ENCODE results near the gene DAPK3. TPM values are rescaled to one million over a fixed set of nuclear protein-coding genes. Genes with fewer than 3 reads are reported as not detected.
"Not testable (repeated sequence)": the region's sequence is repeated elsewhere in the genome, so short reads cannot be mapped to it uniquely, and the experiment has no call there.

DAPK3 gene
- total and polyA plus RNA-seq, 5 donors from 2014 or later = 20.7 to 42.3 (median 27.0) TPM

- H3K9me3 ChIP-seq (ENCODE audit: control insufficient read depth in 2 of 2, low read length in 2 of 2) = no peaks in the 10 kb centered on the region
- peaks cover 0 to 49% (median 8%) of the 10 kb centered on the region in 4 donors for H3K4me1 Mint-ChIP-seq
- peak overlapping the region; percentile 44 to 89 (median 72) for H3K4me3 Mint-ChIP-seq
- DNase-seq (no peak), ATAC-seq (ENCODE audit: low read depth in 2 of 2) (no peak)
- H3K36me3 ChIP-seq (ENCODE audit: control insufficient read depth, insufficient read depth, low read length) = peaks cover 28% of the 10 kb centered on the region
- H3K27ac Mint-ChIP-seq = peak overlapping the region in 1 of 3 donors; percentile 43
- H3K9me3 Mint-ChIP-seq = no peaks in the 10 kb centered on the region
- peaks cover 6% of the 10 kb centered on the region for H3K36me3 Mint-ChIP-seq
- H3K4me1 ChIP-seq (ENCODE audit: control insufficient read depth, insufficient read depth, low read length, poor library complexity, severe bottlenecking) = peaks cover 48% of the 10 kb centered on the region
- H3K4me3 ChIP-seq (ENCODE audit: low read depth, low read length) = no peak overlapping the region
- H3K27me3 ChIP-seq (ENCODE audit: control insufficient read depth, insufficient read depth, low read length) = no peaks in the 10 kb centered on the region
- no peaks in the 10 kb centered on the region for H3K27me3 Mint-ChIP-seq
- no peak overlapping the region for H3K27ac ChIP-seq (ENCODE audit: insufficient read depth, low read length, poor library complexity, severe bottlenecking)
Observed at GRCh38 chr19:4009990-4010807, 39.3 kb upstream of the DAPK3 start.

GRCh38 chr19:4007836-4008539, 37.1 kb upstream of the DAPK3 start:
- DNase-seq (peak in 2 of 3 donors; percentile 15 to 26), ATAC-seq (ENCODE audit: low read depth in 2 of 2) (peak in 1 of 2 donors; percentile 0)
- Histone ChIP-seq H3K4me1 (ENCODE audit: control insufficient read depth, insufficient read depth, low read length, poor library complexity, severe bottlenecking) (peaks cover 40% of the 10 kb centered on the region), H3K4me3 (ENCODE audit: low read depth, low read length) (peak overlapping the region; percentile 64), H3K27me3 (ENCODE audit: control insufficient read depth, insufficient read depth, low read length) (no peaks in the 10 kb centered on the region), H3K36me3 (ENCODE audit: control insufficient read depth, insufficient read depth, low read length) (peaks cover 14% of the 10 kb centered on the region), H3K9me3 (ENCODE audit: control insufficient read depth in 2 of 2, low read length in 2 of 2) (no peaks in the 10 kb centered on the region), H3K27ac (ENCODE audit: insufficient read depth, low read length, poor library complexity, severe bottlenecking) (peak overlapping the region; percentile 33)
- H3K36me3 Mint-ChIP-seq = peaks cover 3% of the 10 kb centered on the region
- no peaks in the 10 kb centered on the region for H3K27me3 Mint-ChIP-seq
- H3K9me3 Mint-ChIP-seq = no peaks in the 10 kb centered on the region
- peak overlapping the region; percentile 89 to 95 (median 92) for H3K4me3 Mint-ChIP-seq
- H3K4me1 Mint-ChIP-seq = peaks cover 0 to 42% (median 8%) of the 10 kb centered on the region in 4 donors
- H3K27ac Mint-ChIP-seq = peak overlapping the region; percentile 83 to 93 (median 86)

GRCh38 chr19:4007021-4007835, 36.3 kb upstream of the DAPK3 start, which contains the start of gene PIAS4:
Gene PIAS4, plus strand, starts transcription at chr19:4007736. Its CDS starts 25 bp downstream, at chr19:4007761.
- peak; percentile 93 to 97 (median 95) for DNase-seq
- Mint-ChIP-seq H3K4me1 (peaks cover 0 to 39% (median 8%) of the 10 kb centered on the region in 4 donors), H3K4me3 (peak within 1 kb of the TSS; percentile 89 to 95 (median 92)), H3K27ac (peak within 1 kb of the TSS; percentile 83 to 93 (median 86)), H3K36me3 (no peaks in the 10 kb centered on the region), H3K27me3 (no peaks in the 10 kb centered on the region), H3K9me3 (no peaks in the 10 kb centered on the region)
- no peaks in the 10 kb centered on the region for H3K27me3 ChIP-seq (ENCODE audit: control insufficient read depth, insufficient read depth, low read length)
- no peaks in the 10 kb centered on the region for H3K9me3 ChIP-seq (ENCODE audit: control insufficient read depth in 2 of 2, low read length in 2 of 2)
- peak within 1 kb of the TSS; percentile 77 for H3K27ac ChIP-seq (ENCODE audit: insufficient read depth, low read length, poor library complexity, severe bottlenecking)
- H3K4me1 ChIP-seq (ENCODE audit: control insufficient read depth, insufficient read depth, low read length, poor library complexity, severe bottlenecking) = peaks cover 40% of the 10 kb centered on the region
- H3K4me3 ChIP-seq (ENCODE audit: low read depth, low read length) = peak within 1 kb of the TSS; percentile 69
- peak; percentile 93 to 94 for ATAC-seq (ENCODE audit: low read depth in 2 of 2)
- peaks cover 10% of the 10 kb centered on the region for H3K36me3 ChIP-seq (ENCODE audit: control insufficient read depth, insufficient read depth, low read length)

GRCh38 chr19:4005436-4005835, 34.5 kb upstream of the DAPK3 start:
- H3K27ac Mint-ChIP-seq; ATAC-seq (ENCODE audit: low read depth in 2 of 2); H3K27me3 ChIP-seq (ENCODE audit: control insufficient read depth, insufficient read depth, low read length); H3K36me3 Mint-ChIP-seq; H3K36me3 ChIP-seq (ENCODE audit: control insufficient read depth, insufficient read depth, low read length); H3K27me3 Mint-ChIP-seq; DNase-seq; H3K4me3 ChIP-seq (ENCODE audit: low read depth, low read length); H3K9me3 ChIP-seq (ENCODE audit: control insufficient read depth in 2 of 2, low read length in 2 of 2); H3K27ac ChIP-seq (ENCODE audit: insufficient read depth, low read length, poor library complexity, severe bottlenecking); H3K9me3 Mint-ChIP-seq: not testable (repeated sequence)
- H3K4me1 ChIP-seq (ENCODE audit: control insufficient read depth, insufficient read depth, low read length, poor library complexity, severe bottlenecking) = peaks cover 29% of the 10 kb centered on the region
- H3K4me1 Mint-ChIP-seq = peaks cover 0 to 28% (median 7%) of the 10 kb centered on the region in 4 donors
- peak overlapping the region; percentile 67 to 91 (median 77) for H3K4me3 Mint-ChIP-seq

- H3K36me3 ChIP-seq (ENCODE audit: control insufficient read depth, insufficient read depth, low read length); ATAC-seq (ENCODE audit: low read depth in 2 of 2); H3K9me3 ChIP-seq (ENCODE audit: control insufficient read depth in 2 of 2, low read length in 2 of 2); H3K27me3 ChIP-seq (ENCODE audit: control insufficient read depth, insufficient read depth, low read length); H3K27me3 Mint-ChIP-seq; H3K4me1 ChIP-seq (ENCODE audit: control insufficient read depth, insufficient read depth, low read length, poor library complexity, severe bottlenecking); H3K36me3 Mint-ChIP-seq; H3K4me1 Mint-ChIP-seq; H3K9me3 Mint-ChIP-seq; H3K27ac ChIP-seq (ENCODE audit: insufficient read depth, low read length, poor library complexity, severe bottlenecking); DNase-seq; H3K4me3 ChIP-seq (ENCODE audit: low read depth, low read length); H3K4me3 Mint-ChIP-seq; H3K27ac Mint-ChIP-seq: not testable (repeated sequence)
Observed at GRCh38 chr19:4000798-4001197, 29.9 kb upstream of the DAPK3 start.

- not testable (repeated sequence) for H3K36me3 Mint-ChIP-seq; H3K4me3 ChIP-seq (ENCODE audit: low read depth, low read length); H3K4me3 Mint-ChIP-seq; DNase-seq; H3K36me3 ChIP-seq (ENCODE audit: control insufficient read depth, insufficient read depth, low read length); ATAC-seq (ENCODE audit: low read depth in 2 of 2); H3K27ac Mint-ChIP-seq; H3K27ac ChIP-seq (ENCODE audit: insufficient read depth, low read length, poor library complexity, severe bottlenecking); H3K4me1 Mint-ChIP-seq; H3K9me3 Mint-ChIP-seq; H3K27me3 ChIP-seq (ENCODE audit: control insufficient read depth, insufficient read depth, low read length); H3K4me1 ChIP-seq (ENCODE audit: control insufficient read depth, insufficient read depth, low read length, poor library complexity, severe bottlenecking); H3K27me3 Mint-ChIP-seq; H3K9me3 ChIP-seq (ENCODE audit: control insufficient read depth in 2 of 2, low read length in 2 of 2)
Observed at GRCh38 chr19:3998667-3999412, 27.9 kb upstream of the DAPK3 start.

GRCh38 chr19:3995607-3996006, 24.7 kb upstream of the DAPK3 start:
- peaks cover 0 to 7% (median 3%) of the 10 kb centered on the region in 4 donors for H3K4me1 Mint-ChIP-seq
- no peaks in the 10 kb centered on the region for H3K36me3 Mint-ChIP-seq
- ATAC-seq (ENCODE audit: low read depth in 2 of 2) = no peak

More at GRCh38 chr19:3995607-3996006, 24.7 kb upstream of the DAPK3 start:
- no peak overlapping the region for H3K27ac Mint-ChIP-seq
- H3K4me3 ChIP-seq (ENCODE audit: low read depth, low read length) = no peak overlapping the region
- no peak for DNase-seq
- H3K9me3 ChIP-seq (ENCODE audit: control insufficient read depth in 2 of 2, low read length in 2 of 2) = no peaks in the 10 kb centered on the region
- no peak overlapping the region for H3K4me3 Mint-ChIP-seq
- H3K27ac ChIP-seq (ENCODE audit: insufficient read depth, low read length, poor library complexity, severe bottlenecking) = no peak overlapping the region
- H3K36me3 ChIP-seq (ENCODE audit: control insufficient read depth, insufficient read depth, low read length) = no peaks in the 10 kb centered on the region
- no peaks in the 10 kb centered on the region for H3K27me3 Mint-ChIP-seq
- H3K27me3 ChIP-seq (ENCODE audit: control insufficient read depth, insufficient read depth, low read length) = no peaks in the 10 kb centered on the region
- H3K9me3 Mint-ChIP-seq = no peaks in the 10 kb centered on the region
- H3K4me1 ChIP-seq (ENCODE audit: control insufficient read depth, insufficient read depth, low read length, poor library complexity, severe bottlenecking) = no peaks in the 10 kb centered on the region

All from CD4-positive, CD25-positive, alpha-beta regulatory T cell (primary cell).